IMR-90 (cell line): Measurements from ENCODE around the gene RBM42. TPM values are rescaled to one million over a fixed set of nuclear protein-coding genes. Genes with fewer than 3 reads are reported as not detected.

Experiments used
- ATAC-seq: fragments of 200-7000 bp; cut with Tn5 transposase; 2 replicates; pipeline ENCODE4 v1.9.1; 2020; ENCODE audit warnings: low read depth, mild to moderate bottlenecking, moderate library complexity
- BruUV-seq: library from RNA; stranded (reverse); fragments of 400-500 nt; replicated peaks from 2 replicates; lab custom pipeline; 2021; lab: Mats Ljungman, UMichigan
- CTCF ChIA-PET: fragments of 300-600 bp; formaldehyde crosslinking; extraction: SDS; loops from one replicate; lab custom pipeline; 2021; ENCODE audit warnings: antibody characterized with exemption; lab: Yijun Ruan, JAX
- POLR2A ChIA-PET: fragments of 300-600 bp; sonication (Branson Sonifier 250); formaldehyde crosslinking; loops from one replicate; lab custom pipeline; 2022; ENCODE audit warnings: antibody characterized with exemption; ENCODE audit not compliant: unreplicated experiment; lab: Charles Lee
- DNase-seq: peaks from one replicate; pipeline ENCODE4 v3.0.0; 2013
- H2AFZ ChIP-seq: replicated peaks from 2 replicates; pipeline ENCODE3; 2013; ENCODE audit warnings: low read length, mild to moderate bottlenecking; ENCODE audit not compliant: poor library complexity
- H2AK5ac ChIP-seq: 2 replicates; pipeline ENCODE4 v1.6.1; 2013; ENCODE audit warnings: low read depth, low read length, inconsistent platforms
- H2AK9ac ChIP-seq: replicated peaks from 2 replicates; pipeline ENCODE3; 2013; ENCODE audit warnings: mild to moderate bottlenecking, low read depth, low read length, moderate library complexity; ENCODE audit not compliant: poor library complexity
- H2BK120ac ChIP-seq: 2 replicates; pipeline ENCODE4 v1.6.1; 2013; ENCODE audit warnings: low read depth, low read length, inconsistent platforms
- H2BK15ac ChIP-seq: 3 replicates; pipeline ENCODE4 v1.6.1; 2013; ENCODE audit warnings: low read depth, low read length, inconsistent platforms
- H2BK20ac ChIP-seq: 2 replicates; pipeline ENCODE4 v1.6.1; 2013; ENCODE audit warnings: low read depth, mild to moderate bottlenecking, inconsistent platforms, low read length, moderate library complexity
- H2BK5ac ChIP-seq: 2 replicates; pipeline ENCODE4 v1.6.1; 2013; ENCODE audit warnings: mild to moderate bottlenecking, low read depth, low read length, inconsistent platforms; ENCODE audit not compliant: poor library complexity, severe bottlenecking
- H3K14ac ChIP-seq: replicated peaks from 2 replicates; pipeline ENCODE4 v1.6.1; 2013; ENCODE audit warnings: low read depth, low read length, inconsistent platforms
- H3K18ac ChIP-seq: 2 replicates; pipeline ENCODE4 v1.6.1; 2013; ENCODE audit warnings: low read depth, low read length, control low read depth
- H3K23ac ChIP-seq: 2 replicates; pipeline ENCODE4 v1.6.1; 2013; ENCODE audit warnings: low read depth, low read length, inconsistent platforms
- H3K27ac ChIP-seq: 2 replicates; pipeline ENCODE4 v1.5.1; 2013; ENCODE audit warnings: mild to moderate bottlenecking, control low read depth, low read length; ENCODE audit not compliant: insufficient read depth
- H3K27me3 ChIP-seq: 2 replicates; pipeline ENCODE4 v1.6.1; 2013; ENCODE audit warnings: low read length; ENCODE audit not compliant: control insufficient read depth, insufficient read depth
- H3K36me3 ChIP-seq: 2 replicates; pipeline ENCODE4 v1.6.1; 2013; ENCODE audit warnings: low read length, mixed read lengths; ENCODE audit not compliant: control insufficient read depth, insufficient read depth
- H3K4ac ChIP-seq: 2 replicates; pipeline ENCODE4 v1.6.1; 2013; ENCODE audit warnings: low read depth, low read length, inconsistent platforms
- H3K4me1 ChIP-seq: 2 replicates; pipeline ENCODE4 v1.6.1; 2013; ENCODE audit warnings: low read length, mixed read lengths; ENCODE audit not compliant: control insufficient read depth, insufficient read depth
- H3K4me2 ChIP-seq: 2 replicates; pipeline ENCODE4 v1.6.1; 2013; ENCODE audit warnings: low read depth, mild to moderate bottlenecking, control low read depth, low read length, moderate library complexity
- H3K4me3 ChIP-seq: 2 replicates; pipeline ENCODE4 v1.5.1; 2013; ENCODE audit warnings: low read depth, mild to moderate bottlenecking, control low read depth, low read length, moderate library complexity; ENCODE audit not compliant: insufficient read depth
- H3K56ac ChIP-seq: 2 replicates; pipeline ENCODE4 v1.6.1; 2013; ENCODE audit warnings: low read length, inconsistent platforms; ENCODE audit not compliant: insufficient read depth; ENCODE audit errors: extremely low read depth
- H3K79me1 ChIP-seq, 2 experiments: 2 replicates each; pipeline ENCODE4 v1.6.1; 2013; ENCODE audit warnings: low read length in 2 of 2, inconsistent platforms in 1 of 2, low read depth in 1 of 2
- H3K9ac ChIP-seq: 2 replicates; pipeline ENCODE4 v1.6.1; 2013; ENCODE audit warnings: low read depth, low read length, control low read depth
- H3K9me1 ChIP-seq: 2 replicates; pipeline ENCODE4 v1.6.1; 2013; ENCODE audit warnings: low read length, inconsistent platforms; ENCODE audit not compliant: insufficient read depth
- H3K9me3 ChIP-seq: 2 replicates; pipeline ENCODE4 v1.6.1; 2013; ENCODE audit warnings: low read length; ENCODE audit not compliant: control insufficient read depth, insufficient read depth
- H4K20me1 ChIP-seq: 2 replicates; pipeline ENCODE4 v1.6.1; 2013; ENCODE audit warnings: low read length, inconsistent platforms; ENCODE audit not compliant: insufficient read depth
- H4K5ac ChIP-seq: 2 replicates; pipeline ENCODE4 v1.6.1; 2013; ENCODE audit warnings: mild to moderate bottlenecking, low read depth, low read length, control low read depth
- H4K8ac ChIP-seq, 2 experiments: 2 replicates each; pipeline ENCODE4 v1.6.1; 2013; ENCODE audit warnings: low read depth in 2 of 2, low read length in 2 of 2, control low read depth in 1 of 2, inconsistent platforms in 1 of 2
- H4K91ac ChIP-seq: 2 replicates; pipeline ENCODE4 v1.6.1; 2013; ENCODE audit warnings: low read depth, low read length, inconsistent platforms; ENCODE audit not compliant: insufficient read depth
- CHD1 ChIP-seq: IDR thresholded peaks from 2 replicates; pipeline ENCODE4 v1.6.1; 2012; ENCODE audit warnings: low read depth, low read length, improper control_type of control experiment
- FOS ChIP-seq: fragments of 150-350 bp; IDR thresholded peaks from 2 replicates; pipeline ENCODE4 v1.6.1; 2016; ENCODE audit warnings: low read depth, low read length
- MAFK ChIP-seq: IDR thresholded peaks from 2 replicates; pipeline ENCODE4 v1.6.1; 2012; ENCODE audit warnings: low read depth, low read length, improper control_type of control experiment
- RAD21 ChIP-seq: IDR thresholded peaks from 2 replicates; pipeline ENCODE4 v1.6.1; 2012; ENCODE audit warnings: low read length, improper control_type of control experiment
- RCOR1 ChIP-seq: IDR thresholded peaks from 2 replicates; pipeline ENCODE4 v1.6.1; 2012; ENCODE audit warnings: mild to moderate bottlenecking, low read length, improper control_type of control experiment; ENCODE audit not compliant: insufficient replicate concordance
- SMC3 ChIP-seq: fragments of 150-350 bp; IDR thresholded peaks from 2 replicates; pipeline ENCODE4 v1.6.1; 2016; ENCODE audit warnings: low read depth, mild to moderate bottlenecking, antibody characterized with exemption, low read length, moderate library complexity
- USF2 ChIP-seq: fragments of 150-350 bp; IDR thresholded peaks from 2 replicates; pipeline ENCODE4 v1.6.1; 2017; ENCODE audit warnings: mild to moderate bottlenecking, antibody characterized with exemption, low read length, low read depth
- WGBS, 2 experiments: methylation state at CpG; one replicate each; pipeline versions ENCODE4 v1.1.5 to v1.1.7; 2013; ENCODE audit warnings: missing lambda C conversion rate in 2 of 2; ENCODE audit not compliant: insufficient read length in 1 of 2; ENCODE audit errors: extremely low coverage in 2 of 2; 5-methylcytosine and 5-hydroxymethylcytosine counted together
- dilution Hi-C: fragments of 300-500 bp; cut with HindIII; formaldehyde crosslinking; loops from one replicate; pipeline ENCODE4 v1.14.3; 2018; ENCODE audit warnings: low sequenced_read_pairs; ENCODE audit not compliant: unreplicated experiment
- in situ Hi-C: fragments of 300-500 bp; cut with MboI; formaldehyde crosslinking; loops from 3 replicates; pipeline ENCODE4 v1.14.3; 2019; ENCODE audit warnings: low sequenced_read_pairs, inconsistent platforms, mixed read lengths
- intact Hi-C: fragments of 100-400 bp; cut with micrococcal nuclease; formaldehyde crosslinking; loops from 2 replicates; pipeline ENCODE4 v1.10.0; 2022
- polyA plus RNA-seq, 3 experiments: library from polyadenylated mRNA; depleted of rRNA; stranded (reverse); fragments of >200 nt; gene quantifications; 2 replicates each; pipeline ENCODE4 v1.2.3, GENCODE V29; 2012; ENCODE audit warnings: low replicate concordance in 1 of 3
- total RNA-seq: library from RNA; depleted of rRNA; stranded (reverse); fragments of >200 nt; gene quantifications from 2 replicates; pipeline ENCODE4 v1.2.3, GENCODE V29; 2012
- TF ChIP-seq, protein P1 (sequence below): fragments of 150-350 bp; IDR thresholded peaks from 2 replicates; pipeline ENCODE4 v1.6.1; 2016; ENCODE audit warnings: low read depth, mild to moderate bottlenecking, low read length, moderate library complexity, borderline replicate concordance
- TF ChIP-seq, protein P2 (sequence below): conservative IDR thresholded peaks from 2 replicates; pipeline ENCODE4 v1.5.1; 2012; ENCODE audit warnings: mild to moderate bottlenecking, low read depth, low read length, improper control_type of control experiment

The RBM42 gene
- total and polyA plus RNA-seq, 2 of the 4 experiments (the other 2 are of a cell fraction): 19.0 to 41.5 TPM

- H3K4ac ChIP-seq: no peak overlapping the region
- no peaks in the 10 kb centered on the region for H3K9me3 ChIP-seq
- no peak overlapping the region for H4K8ac ChIP-seq
- no peak overlapping the region for H2AFZ ChIP-seq
- H2BK5ac ChIP-seq: no peak overlapping the region
- no peak overlapping the region for H2BK120ac ChIP-seq
- H3K4me2 ChIP-seq: no peak overlapping the region
- POLR2A ChIA-PET: no interaction called here
- no peak for TF ChIP-seq RCOR1
- TF ChIP-seq, protein P1, sequence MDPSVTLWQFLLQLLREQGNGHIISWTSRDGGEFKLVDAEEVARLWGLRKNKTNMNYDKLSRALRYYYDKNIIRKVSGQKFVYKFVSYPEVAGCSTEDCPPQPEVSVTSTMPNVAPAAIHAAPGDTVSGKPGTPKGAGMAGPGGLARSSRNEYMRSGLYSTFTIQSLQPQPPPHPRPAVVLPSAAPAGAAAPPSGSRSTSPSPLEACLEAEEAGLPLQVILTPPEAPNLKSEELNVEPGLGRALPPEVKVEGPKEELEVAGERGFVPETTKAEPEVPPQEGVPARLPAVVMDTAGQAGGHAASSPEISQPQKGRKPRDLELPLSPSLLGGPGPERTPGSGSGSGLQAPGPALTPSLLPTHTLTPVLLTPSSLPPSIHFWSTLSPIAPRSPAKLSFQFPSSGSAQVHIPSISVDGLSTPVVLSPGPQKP: no peak
- TF ChIP-seq USF2: no peak
- TF ChIP-seq MAFK: no peak
- TF ChIP-seq SMC3: no peak
- TF ChIP-seq CHD1: no peak
- no peak for TF ChIP-seq FOS
- TF ChIP-seq, protein P2, sequence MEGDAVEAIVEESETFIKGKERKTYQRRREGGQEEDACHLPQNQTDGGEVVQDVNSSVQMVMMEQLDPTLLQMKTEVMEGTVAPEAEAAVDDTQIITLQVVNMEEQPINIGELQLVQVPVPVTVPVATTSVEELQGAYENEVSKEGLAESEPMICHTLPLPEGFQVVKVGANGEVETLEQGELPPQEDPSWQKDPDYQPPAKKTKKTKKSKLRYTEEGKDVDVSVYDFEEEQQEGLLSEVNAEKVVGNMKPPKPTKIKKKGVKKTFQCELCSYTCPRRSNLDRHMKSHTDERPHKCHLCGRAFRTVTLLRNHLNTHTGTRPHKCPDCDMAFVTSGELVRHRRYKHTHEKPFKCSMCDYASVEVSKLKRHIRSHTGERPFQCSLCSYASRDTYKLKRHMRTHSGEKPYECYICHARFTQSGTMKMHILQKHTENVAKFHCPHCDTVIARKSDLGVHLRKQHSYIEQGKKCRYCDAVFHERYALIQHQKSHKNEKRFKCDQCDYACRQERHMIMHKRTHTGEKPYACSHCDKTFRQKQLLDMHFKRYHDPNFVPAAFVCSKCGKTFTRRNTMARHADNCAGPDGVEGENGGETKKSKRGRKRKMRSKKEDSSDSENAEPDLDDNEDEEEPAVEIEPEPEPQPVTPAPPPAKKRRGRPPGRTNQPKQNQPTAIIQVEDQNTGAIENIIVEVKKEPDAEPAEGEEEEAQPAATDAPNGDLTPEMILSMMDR: no peak
- TF ChIP-seq RAD21: no peak
- in situ Hi-C loops: no loop called here
- no peaks in the 10 kb centered on the region for H3K9me1 ChIP-seq
- H2AK5ac ChIP-seq: no peak overlapping the region
- H2AK9ac ChIP-seq: peak overlapping the region; percentile 42
- no peak overlapping the region for H3K9ac ChIP-seq
- no peak for DNase-seq
- no peak overlapping the region for H2BK20ac ChIP-seq
- H3K14ac ChIP-seq: no peak overlapping the region
- no TSS peak for BruUV-seq
- no peak overlapping the region for H3K4me3 ChIP-seq
- H3K36me3 ChIP-seq: peaks cover 7% of the 10 kb centered on the region; the same call in 1 of the 2 replicates
- H3K56ac ChIP-seq: no peak overlapping the region
- H3K4me1 ChIP-seq: no peaks in the 10 kb centered on the region
- no peak overlapping the region for H3K27ac ChIP-seq
- no peak overlapping the region for H4K91ac ChIP-seq
- intact Hi-C loops: no loop called here
- no peak overlapping the region for H4K5ac ChIP-seq
- H3K79me1 ChIP-seq: no peaks in the 10 kb centered on the region
- H4K20me1 ChIP-seq: no peaks in the 10 kb centered on the region
- H3K18ac ChIP-seq: no peak overlapping the region
- H3K27me3 ChIP-seq: no peaks in the 10 kb centered on the region
- WGBS, 2 experiments: 97% methylated on average over 7 of the region's 17 CpGs; no CpG with 5 or more reads in 1 of the 2 experiments
- no peak overlapping the region for H3K23ac ChIP-seq
- H2BK15ac ChIP-seq: no peak overlapping the region
- dilution Hi-C loops: no loop called here
- CTCF ChIA-PET: no interaction called here
- no peak for ATAC-seq
These were observed 8.8 kb upstream of the RBM42 start for GRCh38 chr19:35620001-35620400.
